WTC11 (cell line): ENCODE measurements around the gene SAE1. TPM values are rescaled to one million over a fixed set of nuclear protein-coding genes. Genes with fewer than 3 reads are reported as not detected.

Experiments
- ATAC-seq: fragments of 200-7000 bp; cut with Tn5 transposase; 2 replicates; pipeline ENCODE4 v1.10.0; 2021; ENCODE audit warnings: mild to moderate bottlenecking, moderate library complexity
- CTCF ChIA-PET: fragments of 300-600 bp; sonication (Branson Sonifier 250); formaldehyde crosslinking; loops from one replicate; lab custom pipeline; 2021; ENCODE audit warnings: antibody characterized with exemption; lab: Charles Lee
- POLR2A ChIA-PET: fragments of 350-600 bp; sonication (Branson Sonifier 250); formaldehyde crosslinking; loops from one replicate; lab custom pipeline; 2021; ENCODE audit warnings: antibody characterized with exemption; lab: Charles Lee
- DNase-seq: peaks from one replicate; pipeline ENCODE4 v3.0.0; 2021; ENCODE audit warnings: low spot score
- H3K27ac Mint-ChIP-seq: 2 replicates; pipeline ENCODE4 v1.8.0; 2021; ENCODE audit warnings: mixed read lengths
- H3K27me3 Mint-ChIP-seq: 2 replicates; pipeline ENCODE4 v1.8.0; 2021; ENCODE audit warnings: low read depth, mild to moderate bottlenecking, moderate library complexity, mixed read lengths
- H3K36me3 Mint-ChIP-seq: 2 replicates; pipeline ENCODE4 v1.8.0; 2021; ENCODE audit warnings: mixed read lengths
- H3K4me1 Mint-ChIP-seq: 2 replicates; pipeline ENCODE4 v1.8.0; 2022; ENCODE audit warnings: mixed read lengths
- H3K4me3 Mint-ChIP-seq: 2 replicates; pipeline ENCODE4 v1.8.0; 2021; ENCODE audit warnings: mild to moderate bottlenecking, moderate library complexity, mixed read lengths
- H3K9me3 Mint-ChIP-seq: 2 replicates; pipeline ENCODE4 v1.8.0; 2021; ENCODE audit warnings: mixed read lengths
- ATF1 ChIP-seq: sonication (generic); formaldehyde crosslinking; IDR thresholded peaks from 2 replicates; pipeline ENCODE4 v1.8.1; 2023; ENCODE audit warnings: mild to moderate bottlenecking, moderate library complexity, missing genetic modification reagents
- ATF6 ChIP-seq: sonication (generic); formaldehyde crosslinking; IDR thresholded peaks from 2 replicates; pipeline ENCODE4 v1.8.1; 2023; ENCODE audit warnings: mild to moderate bottlenecking, missing genetic modification reagents
- CBFB ChIP-seq: sonication (generic); formaldehyde crosslinking; IDR thresholded peaks from 2 replicates; pipeline ENCODE4 v1.8.1; 2022; ENCODE audit warnings: mild to moderate bottlenecking, low read depth, missing genetic modification reagents
- CDX4 ChIP-seq: fragments of 250-450 bp; sonication (Bioruptor Pico); IDR thresholded peaks from 2 replicates; pipeline ENCODE4 v1.9.0; 2021; ENCODE audit warnings: moderate library complexity, mild to moderate bottlenecking, inconsistent platforms, borderline replicate concordance
- CTCF ChIP-seq: fragments of 200-600 bp; IDR thresholded peaks from 2 replicates; pipeline ENCODE4 v1.8.0; 2022; ENCODE audit warnings: antibody characterized with exemption
- E2F4 ChIP-seq: sonication (generic); formaldehyde crosslinking; IDR thresholded peaks from 2 replicates; pipeline ENCODE4 v1.8.1; 2022; ENCODE audit warnings: low read depth, mild to moderate bottlenecking, moderate library complexity, missing genetic modification reagents, borderline replicate concordance
- FOXJ3 ChIP-seq: sonication (generic); formaldehyde crosslinking; IDR thresholded peaks from 2 replicates; pipeline ENCODE4 v1.9.0; 2021; ENCODE audit warnings: missing genetic modification reagents, mild to moderate bottlenecking, borderline replicate concordance
- GRHL2 ChIP-seq: fragments of 250-450 bp; sonication (Bioruptor Pico); IDR thresholded peaks from 2 replicates; pipeline ENCODE4 v1.8.0; 2022; ENCODE audit warnings: mild to moderate bottlenecking, moderate library complexity; ENCODE audit not compliant: insufficient replicate concordance, severe bottlenecking
- GTF2I ChIP-seq: fragments of 250-450 bp; sonication (Bioruptor Pico); conservative IDR thresholded peaks from 2 replicates; pipeline ENCODE4 v1.4.0; 2021; ENCODE audit warnings: mild to moderate bottlenecking
- IRF1 ChIP-seq: sonication (generic); formaldehyde crosslinking; IDR thresholded peaks from 2 replicates; pipeline ENCODE4 v1.8.0; 2023; ENCODE audit warnings: missing genetic modification reagents
- JUN ChIP-seq: sonication (generic); formaldehyde crosslinking; IDR thresholded peaks from 2 replicates; pipeline ENCODE4 v1.8.0; 2023; ENCODE audit warnings: mild to moderate bottlenecking, missing genetic modification reagents
- MXD4 ChIP-seq: fragments of 250-450 bp; sonication (Bioruptor Pico); IDR thresholded peaks from 2 replicates; pipeline ENCODE4 v1.8.0; 2021; ENCODE audit warnings: mild to moderate bottlenecking, moderate library complexity, borderline replicate concordance
- NR1H2 ChIP-seq: sonication (generic); formaldehyde crosslinking; IDR thresholded peaks from 2 replicates; pipeline ENCODE4 v1.9.0; 2021; ENCODE audit warnings: mild to moderate bottlenecking, moderate library complexity, missing genetic modification reagents
- NR2C2 ChIP-seq: sonication (generic); formaldehyde crosslinking; IDR thresholded peaks from 2 replicates; pipeline ENCODE4 v1.8.0; 2022; ENCODE audit warnings: mild to moderate bottlenecking, missing genetic modification reagents
- OVOL2 ChIP-seq: fragments of 250-450 bp; sonication (Bioruptor Pico); IDR thresholded peaks from 2 replicates; pipeline ENCODE4 v1.9.0; 2021; ENCODE audit warnings: mild to moderate bottlenecking, borderline replicate concordance
- PREB ChIP-seq: sonication (generic); formaldehyde crosslinking; IDR thresholded peaks from 2 replicates; pipeline ENCODE4 v1.8.1; 2022; ENCODE audit warnings: mild to moderate bottlenecking, missing genetic modification reagents, moderate library complexity, borderline replicate concordance
- RELA ChIP-seq: sonication (generic); formaldehyde crosslinking; IDR thresholded peaks from 2 replicates; pipeline ENCODE4 v1.8.1; 2022; ENCODE audit warnings: missing genetic modification reagents, mild to moderate bottlenecking, borderline replicate concordance
- SMAD3 ChIP-seq: sonication (generic); formaldehyde crosslinking; IDR thresholded peaks from 2 replicates; pipeline ENCODE4 v1.8.0; 2022; ENCODE audit warnings: missing genetic modification reagents, mild to moderate bottlenecking, borderline replicate concordance
- SMAD4 ChIP-seq: sonication (generic); formaldehyde crosslinking; IDR thresholded peaks from 2 replicates; pipeline ENCODE4 v1.8.0; 2022; ENCODE audit warnings: mild to moderate bottlenecking, missing genetic modification reagents
- USF2 ChIP-seq: sonication (generic); formaldehyde crosslinking; IDR thresholded peaks from 2 replicates; pipeline ENCODE4 v1.8.1; 2023; ENCODE audit warnings: mild to moderate bottlenecking, missing genetic modification reagents, moderate library complexity
- ZNF423 ChIP-seq: fragments of 250-450 bp; sonication (Bioruptor Pico); IDR thresholded peaks from 2 replicates; pipeline ENCODE4 v2.1.2; 2022; ENCODE audit warnings: mild to moderate bottlenecking, moderate library complexity
- total RNA-seq: library from RNA; stranded (reverse); gene quantifications from 3 replicates; pipeline ENCODE4 v1.2.3, GENCODE V29; 2021

SAE1 gene
- total RNA-seq, 1 experiment from 2014 or later = 224 TPM

GRCh38 chr19:47195434-47195833 is 64.8 kb downstream of the SAE1 start:
- H3K9me3 Mint-ChIP-seq = no peaks in the 10 kb centered on the region
- H3K4me1 Mint-ChIP-seq = no peaks in the 10 kb centered on the region
- TF ChIP-seq ZNF423 = no peak
- no peak for TF ChIP-seq ATF1 (CRISPR knock-in tag)
- no peak for TF ChIP-seq JUN (CRISPR knock-in tag)
- TF ChIP-seq NR2C2 (CRISPR knock-in tag) = no peak
- TF ChIP-seq CTCF = no peak
- TF ChIP-seq FOXJ3 (CRISPR knock-in tag) = no peak
- TF ChIP-seq SMAD3 (CRISPR knock-in tag) = no peak
- TF ChIP-seq IRF1 (CRISPR knock-in tag) = no peak
- no peak for TF ChIP-seq MXD4 (CRISPR knock-in tag)
- TF ChIP-seq PREB = no peak
- TF ChIP-seq, all 79 proteins: peak for 0
- ChIA-PET CTCF (no interaction called here), POLR2A (no interaction called here)
- Mint-ChIP-seq H3K4me3 (no peak overlapping the region), H3K27ac (no peak overlapping the region; the same call in 1 of the 2 replicates), H3K27me3 (no peaks in the 10 kb centered on the region), H3K36me3 (peaks cover 42% of the 10 kb centered on the region)
- no peak for DNase-seq
- ATAC-seq = no peak

GRCh38 chr19:47197141-47197540 is 66.5 kb downstream of the SAE1 start:
- no peak for ATAC-seq
- no peak overlapping the region for H3K27ac Mint-ChIP-seq
- no peak for TF ChIP-seq GTF2I
- TF ChIP-seq SMAD4 (CRISPR knock-in tag) = no peak
- TF ChIP-seq CBFB (CRISPR knock-in tag) = no peak
- TF ChIP-seq NR1H2 (CRISPR knock-in tag) = no peak
- no peak for TF ChIP-seq OVOL2 (CRISPR knock-in tag)
- no peak for TF ChIP-seq CDX4 (CRISPR knock-in tag)
- TF ChIP-seq GRHL2 (CRISPR knock-in tag) = no peak
- TF ChIP-seq, all 79 proteins: peak for 0
- DNase-seq = no peak
- Mint-ChIP-seq H3K4me1 (no peaks in the 10 kb centered on the region), H3K27me3 (no peaks in the 10 kb centered on the region), H3K9me3 (no peaks in the 10 kb centered on the region), H3K4me3 (no peak overlapping the region), H3K36me3 (peaks cover 38% of the 10 kb centered on the region)
- ChIA-PET POLR2A (no interaction called here), CTCF (no interaction called here)

- DNase-seq (no peak), ATAC-seq (no peak)
- Mint-ChIP-seq H3K27ac (no peak overlapping the region), H3K9me3 (no peaks in the 10 kb centered on the region), H3K36me3 (peaks cover 55% of the 10 kb centered on the region), H3K4me1 (no peaks in the 10 kb centered on the region), H3K4me3 (no peak overlapping the region), H3K27me3 (no peaks in the 10 kb centered on the region)
- CTCF ChIA-PET = interaction anchor here (0.6 to 3.7 kb wide), 4 partner anchors 11 to 187 kb away, joined by 3 to 25 read pairs (median 8); no protein-coding TSS in a partner anchor
- POLR2A ChIA-PET = interaction anchor here (1.2 kb wide), 1 partner anchor 16 kb away, joined by 4 read pairs; no protein-coding TSS in a partner anchor
- TF ChIP-seq ATF6 (CRISPR knock-in tag) = no peak
- TF ChIP-seq USF2 (CRISPR knock-in tag) = no peak
- TF ChIP-seq IRF1 (CRISPR knock-in tag) = no peak
- no peak for TF ChIP-seq RELA (CRISPR knock-in tag)
- no peak for TF ChIP-seq E2F4 (CRISPR knock-in tag)
- TF ChIP-seq NR2C2 (CRISPR knock-in tag) = no peak
Observed at GRCh38 chr19:47200530-47200929, 69.9 kb downstream of the SAE1 start.
